D721Med (cell line): Measurements from ENCODE around the gene CCNY.
A peak's percentile ranks its signal among the peaks of the same experiment; 100 is the strongest.

Experiments
- DNase-seq: peaks from one replicate; pipeline ENCODE4 v3.0.0; 2011; ENCODE audit warnings: low spot score; ENCODE audit not compliant: insufficient read length
- FAIRE-seq: peaks from 2 replicates; lab custom pipeline; 2011; peaks lifted over from hg19 to GRCh38; lab: Jason Lieb, UNC
- TF ChIP-seq, protein P1 (sequence below): IDR thresholded peaks from 2 replicates; pipeline ENCODE4 v1.5.1; 2012; ENCODE audit warnings: mild to moderate bottlenecking, control low read depth; ENCODE audit not compliant: insufficient read depth; ENCODE audit errors: missing control alignments

Gene CCNY

DNA sequence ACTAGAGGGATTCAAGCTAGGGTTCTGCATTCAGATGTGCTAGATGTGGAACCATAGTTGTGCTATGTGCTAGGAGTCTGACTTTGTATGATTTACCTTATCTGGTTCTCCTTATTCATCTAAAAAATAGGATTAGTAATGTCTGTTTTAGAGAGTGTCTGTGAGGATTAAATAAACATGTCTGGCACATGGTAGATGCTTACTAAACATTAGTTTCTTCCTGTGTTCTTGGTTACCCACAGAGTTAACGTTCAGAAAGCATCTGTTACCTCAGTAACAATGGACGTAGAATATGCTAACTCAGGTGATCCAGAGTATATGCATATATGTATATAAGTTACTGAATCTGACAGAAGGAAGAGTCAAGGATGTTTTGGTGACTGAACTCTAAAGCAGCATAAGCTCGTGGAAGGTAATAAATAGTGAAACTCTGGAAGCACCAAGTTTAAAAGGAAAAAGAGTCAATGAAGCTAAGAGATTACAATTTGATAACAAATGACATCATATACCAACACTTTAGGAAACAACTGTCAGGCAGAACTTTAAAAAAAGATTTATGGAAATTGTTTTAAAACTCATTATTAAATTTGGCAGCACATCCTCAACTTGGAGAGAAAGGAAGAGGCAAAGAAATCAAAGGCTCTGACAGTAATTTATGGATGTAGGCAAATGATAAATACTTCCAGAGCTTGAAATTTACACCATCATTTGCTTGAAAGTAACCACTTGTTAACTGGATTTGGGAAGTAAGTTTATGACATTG is 127.0 kb downstream of the CCNY start:
- DNase-seq (no peak), FAIRE-seq (peak; percentile 46)

DNA sequence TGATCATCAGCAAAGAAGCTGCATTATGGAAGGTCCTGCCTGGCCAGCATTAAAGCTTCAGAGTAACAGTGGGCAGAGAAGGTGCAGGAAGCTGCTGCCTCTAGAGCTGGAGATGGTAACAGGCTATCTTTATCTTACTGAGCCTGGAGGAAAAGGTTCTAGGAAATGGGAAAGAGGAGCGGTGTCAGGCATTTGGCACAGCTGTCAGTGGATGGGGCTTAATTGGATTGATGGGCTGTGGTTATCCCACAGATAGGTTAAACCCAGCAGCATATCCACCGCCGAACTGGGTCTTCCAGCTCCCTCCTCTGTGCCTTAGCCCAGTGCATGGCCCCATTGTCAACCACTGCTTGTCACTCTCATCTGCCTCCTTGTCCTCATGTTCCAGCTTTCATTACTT is 127.6 kb downstream of the CCNY start:
- DNase-seq = no peak
- TF ChIP-seq, protein P1, sequence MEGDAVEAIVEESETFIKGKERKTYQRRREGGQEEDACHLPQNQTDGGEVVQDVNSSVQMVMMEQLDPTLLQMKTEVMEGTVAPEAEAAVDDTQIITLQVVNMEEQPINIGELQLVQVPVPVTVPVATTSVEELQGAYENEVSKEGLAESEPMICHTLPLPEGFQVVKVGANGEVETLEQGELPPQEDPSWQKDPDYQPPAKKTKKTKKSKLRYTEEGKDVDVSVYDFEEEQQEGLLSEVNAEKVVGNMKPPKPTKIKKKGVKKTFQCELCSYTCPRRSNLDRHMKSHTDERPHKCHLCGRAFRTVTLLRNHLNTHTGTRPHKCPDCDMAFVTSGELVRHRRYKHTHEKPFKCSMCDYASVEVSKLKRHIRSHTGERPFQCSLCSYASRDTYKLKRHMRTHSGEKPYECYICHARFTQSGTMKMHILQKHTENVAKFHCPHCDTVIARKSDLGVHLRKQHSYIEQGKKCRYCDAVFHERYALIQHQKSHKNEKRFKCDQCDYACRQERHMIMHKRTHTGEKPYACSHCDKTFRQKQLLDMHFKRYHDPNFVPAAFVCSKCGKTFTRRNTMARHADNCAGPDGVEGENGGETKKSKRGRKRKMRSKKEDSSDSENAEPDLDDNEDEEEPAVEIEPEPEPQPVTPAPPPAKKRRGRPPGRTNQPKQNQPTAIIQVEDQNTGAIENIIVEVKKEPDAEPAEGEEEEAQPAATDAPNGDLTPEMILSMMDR = no peak
- no peak for FAIRE-seq

More for the DNA sequence above, 127.0 kb downstream of the CCNY start:
- TF ChIP-seq, protein P1 = no peak

DNA sequence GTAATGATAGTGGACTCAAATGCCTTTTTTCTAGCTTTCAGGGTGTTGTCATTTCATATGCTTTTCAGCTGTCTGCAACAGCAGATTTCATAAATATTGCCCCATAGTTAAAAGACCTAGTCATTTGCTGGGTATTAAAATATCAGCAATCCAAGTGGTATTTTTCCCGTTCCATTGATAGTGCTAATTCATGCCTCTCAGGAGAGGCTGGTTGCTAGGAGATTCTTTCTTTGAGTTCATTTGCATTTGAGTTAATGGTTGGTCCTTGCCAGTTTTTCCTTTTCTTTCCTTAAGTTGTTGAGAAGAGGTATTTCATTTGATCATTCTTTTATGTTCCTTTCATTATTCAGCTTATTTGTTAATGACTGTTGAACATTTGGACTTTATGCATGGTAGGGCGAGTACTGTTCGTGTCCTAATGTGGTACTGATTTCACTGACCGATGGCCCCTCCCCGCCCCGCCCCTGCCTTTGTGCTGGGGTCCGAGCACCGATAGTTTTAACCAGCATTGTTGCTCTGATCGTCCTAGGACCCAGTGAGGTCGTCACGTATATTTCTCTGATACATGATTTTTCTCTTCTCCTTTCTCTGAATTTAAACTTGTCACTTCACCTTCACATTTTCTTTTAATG is 128.6 kb downstream of the CCNY start:
- no peak for DNase-seq
- TF ChIP-seq, protein P1 = no peak
- no peak for FAIRE-seq

GRCh38 chr10:35465673-35466072 is 129.4 kb downstream of the CCNY start:
- DNase-seq = no peak
- TF ChIP-seq, protein P1 = no peak
- FAIRE-seq = no peak

DNA sequence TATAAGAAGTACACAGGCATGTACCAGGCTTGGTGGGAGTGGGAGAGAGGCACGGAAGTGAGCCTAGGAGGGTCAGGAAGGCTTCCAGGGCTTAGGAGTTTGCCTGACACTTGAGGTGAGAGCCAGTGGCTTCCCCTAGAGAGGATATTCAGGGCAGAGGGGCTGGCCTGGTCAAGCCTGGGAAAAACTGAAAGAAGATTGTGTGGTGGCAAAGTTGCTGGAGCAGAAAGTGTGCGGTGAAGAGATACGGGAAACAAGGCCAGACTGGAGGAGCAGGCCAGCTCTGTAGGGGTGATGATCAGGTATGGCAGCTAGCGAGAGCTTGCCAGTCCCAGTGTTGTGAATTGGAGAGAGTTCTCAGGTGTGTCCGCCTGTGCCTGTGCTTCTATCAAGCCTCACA is 129.9 kb downstream of the CCNY start:
- no peak for FAIRE-seq

GRCh38 chr10:35466661-35467060 is 130.4 kb downstream of the CCNY start:
- TF ChIP-seq, protein P1 = no peak
- DNase-seq (no peak), FAIRE-seq (no peak)

More for the DNA sequence above, 129.9 kb downstream of the CCNY start:
- no peak for DNase-seq
- TF ChIP-seq, protein P1 = no peak

DNA sequence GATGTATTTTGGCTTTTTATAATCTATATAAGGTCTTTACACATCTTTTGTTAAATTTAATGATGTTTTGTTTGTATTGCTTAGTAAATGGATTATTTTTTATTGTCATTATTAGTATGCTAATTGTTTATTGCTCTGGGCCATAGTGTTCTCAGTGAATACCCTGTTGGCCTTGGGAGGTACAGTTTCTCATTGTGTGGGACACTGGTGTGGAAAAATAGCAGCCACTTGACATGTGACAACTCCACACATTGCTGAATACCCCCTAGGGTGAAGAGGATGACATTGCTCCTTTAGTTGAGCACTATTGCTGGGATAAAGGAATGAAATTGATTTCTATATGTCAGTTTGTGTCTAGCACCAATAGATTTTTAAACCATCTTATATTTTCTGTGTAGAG is 130.9 kb downstream of the CCNY start:
- no peak for FAIRE-seq
- no peak for DNase-seq
- TF ChIP-seq, protein P1 = no peak
